ENCODE results near the gene ZNF490. TPM values are rescaled to one million over a fixed set of nuclear protein-coding genes. Genes with fewer than 3 reads are reported as not detected.

The ZNF490 gene
- total RNA-seq, 2 donors from 2014 or later = 4.1 to 4.4 TPM

GRCh38 chr19:12551060-12551832 is 59.4 kb downstream of the ZNF490 start, which contains the start of gene ZNF564:
ZNF564 (minus strand) TSS chr19:12551482; CDS start chr19:12551332, 150 bp downstream.
- DNase-seq (peak; percentile 95), ATAC-seq (peak; percentile 99)
- intact Hi-C loops (cut with DNase I) = loop anchor here in 1 of 2 donors (5.0 kb wide), 1 partner anchor 54 kb away; no protein-coding TSS in a partner anchor

DNA sequence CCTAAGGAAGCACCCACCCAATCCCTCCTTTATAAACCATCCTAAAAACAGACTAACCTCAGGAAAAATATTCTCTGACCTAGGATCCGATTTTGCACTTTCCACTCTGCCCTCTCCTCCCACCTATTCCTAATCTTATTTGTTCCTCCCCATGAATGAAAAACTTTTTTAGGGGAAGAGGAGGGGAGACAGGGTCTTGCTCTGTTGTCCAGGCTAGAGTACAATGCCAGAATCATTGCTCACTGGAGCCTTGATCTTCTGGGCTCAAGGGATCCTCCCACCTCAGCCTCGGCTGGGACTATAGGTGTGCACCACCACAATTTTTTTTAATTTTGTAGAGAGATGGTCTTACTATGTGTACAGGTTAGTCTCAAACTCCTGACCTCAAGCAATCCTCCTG is 63.7 kb downstream of the ZNF490 start:
- intact Hi-C loops (cut with DNase I) = no loop called here
- ATAC-seq = no peak
- DNase-seq = no peak

- DNase-seq (no peak), ATAC-seq (no peak)
- intact Hi-C loops (cut with DNase I) = no loop called here
Observed at GRCh38 chr19:12546068-12546467, 64.5 kb downstream of the ZNF490 start.

DNA sequence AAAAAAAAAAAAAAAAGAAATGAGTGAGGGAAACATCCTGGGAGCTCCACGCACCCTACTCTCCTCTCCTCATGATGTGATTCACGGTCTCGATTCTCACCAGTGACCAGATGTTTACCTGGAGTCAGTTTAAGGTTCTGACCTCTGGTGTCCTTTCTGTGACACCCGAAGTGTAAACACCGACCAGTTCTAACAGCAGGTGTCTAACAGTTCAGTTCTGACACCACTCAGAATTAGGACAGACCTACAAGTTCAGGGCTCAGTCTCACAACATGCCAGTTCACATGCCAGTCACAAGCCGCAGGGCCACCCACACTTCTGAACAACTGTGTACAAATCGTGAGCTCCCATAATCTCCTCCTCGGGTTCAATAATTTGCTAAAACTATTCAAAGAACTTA is 65.3 kb downstream of the ZNF490 start:
- DNase-seq (no peak), ATAC-seq (no peak)
- intact Hi-C loops (cut with DNase I) = no loop called here

GRCh38 chr19:12544401-12544876 is 66.2 kb downstream of the ZNF490 start:
- peak; percentile 33 for DNase-seq
- peak in 1 of 2 donors; percentile 72 for ATAC-seq
- intact Hi-C loops (cut with DNase I) = no loop called here

GRCh38 chr19:12543855-12544254 is 66.8 kb downstream of the ZNF490 start:
- peak in 1 of 2 donors; percentile 14 for ATAC-seq
- intact Hi-C loops (cut with DNase I) = no loop called here

More at GRCh38 chr19:12543855-12544254, 66.8 kb downstream of the ZNF490 start:
- DNase-seq = no peak

Other genes with a start within 250 kb of the ZNF490 start
- 1 to 10 TPM; 2.9 to 4.3 TPM for gene ZNF442, start 245.1 kb downstream of the ZNF490 start, total RNA-seq
- gene ZNF799, start 209.5 kb downstream of the ZNF490 start, total RNA-seq = 1 to 10 TPM; 2.4 to 3.6 TPM
- gene ZNF443, start 169.8 kb downstream of the ZNF490 start, total RNA-seq = 1 to 10 TPM; 2.0 to 2.8 TPM
- gene ZNF709, start 126.0 kb downstream of the ZNF490 start, total RNA-seq = 1 to 10 TPM; 1.2 to 1.3 TPM
- 10 to 100 TPM in 1 of 2 donors, 1 to 10 TPM in 1; 7.7 to 11.9 TPM for gene ZNF564, start 59.3 kb downstream of the ZNF490 start, total RNA-seq
- gene ZNF791, start 107 bp upstream of the ZNF490 start, total RNA-seq = 10 to 100 TPM; 18.9 to 21.5 TPM
- gene MAN2B1, start 55.9 kb upstream of the ZNF490 start, total RNA-seq = 10 to 100 TPM; 42.1 to 55.8 TPM
- gene WDR83, start 56.0 kb upstream of the ZNF490 start, total RNA-seq = 1 to 10 TPM; 7.8 to 8.0 TPM
- 10 to 100 TPM; 38.4 to 51.9 TPM for gene DHPS, start 71.1 kb upstream of the ZNF490 start, total RNA-seq
- gene GNG14, start 77.2 kb upstream of the ZNF490 start, total RNA-seq = not detected
- gene FBXW9, start 85.8 kb upstream of the ZNF490 start, total RNA-seq = 1 to 10 TPM; 1.4 to 2.3 TPM
- gene TNPO2, start 113.1 kb upstream of the ZNF490 start, total RNA-seq = 10 to 100 TPM; 33.8 to 53.6 TPM
- 100 to 1,000 TPM; 112 to 122 TPM for gene TRIR, start 123.9 kb upstream of the ZNF490 start, total RNA-seq
- gene GET3, start 126.7 kb upstream of the ZNF490 start, total RNA-seq = 10 to 100 TPM; 51.2 to 52.5 TPM
- not detected for gene BEST2, start 141.0 kb upstream of the ZNF490 start, total RNA-seq
- gene HOOK2, start 164.7 kb upstream of the ZNF490 start, total RNA-seq = 10 to 100 TPM; 16.8 to 28.8 TPM
- gene JUNB, start 180.7 kb upstream of the ZNF490 start, total RNA-seq = 100 to 1,000 TPM in 1 of 2 donors, 10 to 100 TPM in 1; 46.6 to 216 TPM
- gene PRDX2, start 191.0 kb upstream of the ZNF490 start, total RNA-seq = 100 to 1,000 TPM; 525 to 629 TPM
- gene THSD8, start 191.3 kb upstream of the ZNF490 start, total RNA-seq = 1 to 10 TPM; 1.8 to 3.2 TPM
- 1 to 10 TPM; 5.6 to 8.1 TPM for gene RNASEH2A, start 195.8 kb upstream of the ZNF490 start, total RNA-seq
- not detected for gene RTBDN, start 223.8 kb upstream of the ZNF490 start, total RNA-seq
- under 1 TPM; 0.29 to 0.37 TPM for gene MAST1, start 227.7 kb upstream of the ZNF490 start, total RNA-seq

All from left cardiac atrium (tissue), 4 donors.